IPS DF 4.7 (cell line): ENCODE results near the gene PRIM2.
"Not testable (repeated sequence)": the region's sequence is repeated elsewhere in the genome, so short reads cannot be mapped to it uniquely, and the experiment has no call there.

Experiments used
- DNase-seq: peaks from one replicate; pipeline ENCODE4 v3.0.0-alpha.2; 2013; ENCODE audit warnings: low spot score; ENCODE audit errors: extremely low read depth

The PRIM2 gene, protein sequence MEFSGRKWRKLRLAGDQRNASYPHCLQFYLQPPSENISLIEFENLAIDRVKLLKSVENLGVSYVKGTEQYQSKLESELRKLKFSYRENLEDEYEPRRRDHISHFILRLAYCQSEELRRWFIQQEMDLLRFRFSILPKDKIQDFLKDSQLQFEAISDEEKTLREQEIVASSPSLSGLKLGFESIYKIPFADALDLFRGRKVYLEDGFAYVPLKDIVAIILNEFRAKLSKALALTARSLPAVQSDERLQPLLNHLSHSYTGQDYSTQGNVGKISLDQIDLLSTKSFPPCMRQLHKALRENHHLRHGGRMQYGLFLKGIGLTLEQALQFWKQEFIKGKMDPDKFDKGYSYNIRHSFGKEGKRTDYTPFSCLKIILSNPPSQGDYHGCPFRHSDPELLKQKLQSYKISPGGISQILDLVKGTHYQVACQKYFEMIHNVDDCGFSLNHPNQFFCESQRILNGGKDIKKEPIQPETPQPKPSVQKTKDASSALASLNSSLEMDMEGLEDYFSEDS

DNA sequence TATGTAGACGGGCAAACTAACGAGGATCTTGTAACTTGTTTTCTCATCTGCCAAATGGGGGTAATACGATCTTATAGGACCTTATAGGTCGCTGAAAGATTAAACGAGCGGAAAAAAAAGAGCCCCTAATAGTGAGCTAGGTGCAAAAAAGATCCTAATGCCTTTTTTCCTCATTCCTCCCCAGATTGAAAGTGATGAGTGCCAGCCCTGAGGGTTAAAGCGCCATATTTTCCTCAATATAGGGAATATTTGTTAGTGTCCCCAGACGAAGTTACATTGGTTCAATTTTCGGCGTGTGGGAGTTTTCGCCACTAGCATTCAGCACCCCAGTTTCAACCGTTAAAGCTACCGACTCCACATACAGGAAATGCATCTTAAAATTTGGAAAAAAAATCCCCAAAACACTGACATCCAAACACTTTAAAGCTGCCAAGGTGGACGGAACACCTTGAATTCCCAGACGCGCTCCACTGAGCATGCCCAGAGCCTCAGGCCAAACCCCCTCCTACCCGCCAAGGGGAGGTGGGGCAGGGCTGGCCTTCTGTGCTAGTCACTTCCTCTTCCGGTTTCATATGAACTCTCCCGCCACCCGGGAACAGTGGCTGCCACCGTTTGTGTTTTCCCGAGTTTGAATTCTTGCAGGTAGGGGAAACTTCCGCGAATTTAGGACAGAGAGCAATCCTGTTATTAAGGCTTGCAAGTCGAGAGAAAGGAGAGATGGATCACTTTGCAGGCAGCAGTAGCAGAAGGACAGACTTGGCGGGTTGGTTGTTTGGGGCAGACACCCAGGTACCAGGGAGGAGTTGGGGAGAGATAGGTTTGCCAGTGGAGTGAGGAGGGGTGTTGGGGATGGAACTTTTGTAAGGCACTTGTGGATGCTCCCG, at the start of gene PRIM2:
Gene PRIM2, plus strand, starts transcription at position 571 of the 884 bp plus-strand sequence. CDS start 816 bp downstream, outside the sequence.
- peak; percentile 71 for DNase-seq

DNA sequence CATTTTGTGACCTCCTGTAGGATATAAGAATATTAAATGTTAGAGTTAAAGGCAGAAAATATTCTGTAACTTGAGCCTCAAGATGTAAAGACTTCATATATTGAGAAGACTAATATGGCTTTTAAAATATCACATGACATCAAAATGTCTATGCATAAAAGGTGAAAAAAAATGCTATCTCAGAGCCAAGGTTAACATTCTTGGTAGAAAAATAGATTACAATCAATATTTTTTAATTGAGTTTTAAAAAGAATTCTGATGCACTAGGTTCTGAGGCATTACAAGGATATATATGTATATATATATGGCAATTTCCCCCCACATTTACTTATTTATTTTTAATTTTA, 49.2 kb upstream of the PRIM2 start:
- DNase-seq = no peak

DNA sequence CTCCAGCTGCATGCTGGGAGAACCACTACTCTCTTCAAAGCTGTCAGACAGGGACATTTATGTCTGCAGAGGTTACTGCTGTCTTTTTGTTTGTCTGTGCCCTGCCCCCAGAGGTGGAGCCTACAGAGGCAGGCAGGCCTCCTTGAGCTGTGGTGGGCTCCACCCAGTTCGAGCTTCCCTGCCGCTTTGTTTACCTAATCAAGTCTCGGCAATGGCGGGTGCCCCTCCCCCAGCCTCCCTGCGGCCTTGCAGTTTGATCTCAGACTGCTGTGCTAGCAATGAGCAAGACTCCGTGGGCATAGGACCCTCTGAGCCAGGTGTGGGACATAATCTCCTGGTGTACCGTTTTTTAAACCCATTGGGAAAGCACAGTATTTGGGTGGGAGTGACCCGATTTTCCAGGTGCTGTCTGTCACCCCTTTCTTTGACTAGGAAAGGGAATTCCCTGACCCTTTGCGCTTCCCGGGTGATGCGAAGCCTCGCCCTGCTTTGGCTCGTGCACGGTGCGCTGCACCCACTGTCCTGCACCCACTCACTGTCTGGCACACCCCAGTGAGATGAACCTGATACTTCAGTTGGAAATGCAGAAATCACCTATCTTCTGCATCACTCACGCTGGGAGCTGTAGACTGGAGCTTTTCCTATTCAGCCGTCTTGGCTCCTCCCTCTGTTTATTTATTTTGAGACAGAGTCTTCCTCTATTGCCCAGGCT, 43.2 kb upstream of the PRIM2 start:
- DNase-seq = not testable (repeated sequence)

DNA sequence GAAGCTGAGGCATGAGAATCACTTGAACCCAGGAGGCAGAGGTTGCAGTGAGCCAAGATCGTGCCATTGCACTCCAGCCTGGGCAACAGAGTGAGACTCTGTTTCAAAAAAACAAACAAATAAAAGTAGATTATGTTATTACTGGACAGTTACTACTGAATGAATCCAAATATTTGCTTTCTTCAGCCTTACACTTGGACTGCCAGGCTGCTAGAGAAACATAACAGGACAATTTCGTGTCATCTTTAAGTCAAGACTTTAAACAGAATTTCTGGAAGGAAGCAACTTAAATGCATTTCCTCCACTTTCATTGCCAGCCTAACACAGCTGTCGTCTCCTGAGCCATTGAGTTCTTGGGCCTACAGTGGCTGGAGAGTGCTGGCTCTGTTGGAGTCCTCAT, 42.0 kb upstream of the PRIM2 start:
- no peak for DNase-seq

DNA sequence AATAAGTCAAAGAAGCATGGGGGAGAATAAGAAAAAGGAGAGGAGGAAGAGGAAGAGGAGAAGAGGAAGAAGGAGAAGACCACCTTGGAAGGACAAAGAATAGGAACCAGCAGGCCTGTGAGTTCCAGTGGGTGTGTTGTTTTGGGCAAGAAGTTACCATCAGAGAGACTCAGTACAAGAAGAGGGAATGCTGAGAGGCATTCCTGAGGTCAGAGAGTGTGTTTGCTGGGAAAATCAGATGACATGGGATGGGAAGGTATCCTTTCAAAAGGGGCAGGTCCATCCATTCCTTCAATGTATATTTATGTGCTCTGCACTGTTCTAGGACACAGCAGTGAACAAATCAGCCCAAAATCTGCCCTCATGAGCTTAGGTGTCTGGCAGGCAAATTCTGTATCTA, 40.5 kb upstream of the PRIM2 start:
- DNase-seq = no peak

DNA sequence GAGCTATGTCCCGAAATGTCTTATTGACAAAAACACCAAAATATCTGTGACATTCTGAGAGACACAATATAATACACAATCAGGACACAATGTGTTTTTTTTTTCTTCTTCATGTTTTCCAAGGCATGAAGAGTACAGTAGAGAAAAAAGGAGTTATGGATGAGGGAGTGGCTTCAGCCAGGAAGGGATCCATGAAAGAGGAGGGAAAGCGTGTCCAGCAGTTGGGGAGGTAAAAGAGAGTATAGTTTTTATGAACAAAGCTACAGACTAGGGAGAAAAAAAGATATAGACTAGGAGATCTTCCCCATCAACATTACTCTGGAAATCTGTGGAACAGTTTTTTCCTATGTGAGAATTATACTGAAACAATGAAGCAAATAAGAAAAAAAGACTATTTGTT, 38.9 kb upstream of the PRIM2 start:
- DNase-seq = no peak

DNA sequence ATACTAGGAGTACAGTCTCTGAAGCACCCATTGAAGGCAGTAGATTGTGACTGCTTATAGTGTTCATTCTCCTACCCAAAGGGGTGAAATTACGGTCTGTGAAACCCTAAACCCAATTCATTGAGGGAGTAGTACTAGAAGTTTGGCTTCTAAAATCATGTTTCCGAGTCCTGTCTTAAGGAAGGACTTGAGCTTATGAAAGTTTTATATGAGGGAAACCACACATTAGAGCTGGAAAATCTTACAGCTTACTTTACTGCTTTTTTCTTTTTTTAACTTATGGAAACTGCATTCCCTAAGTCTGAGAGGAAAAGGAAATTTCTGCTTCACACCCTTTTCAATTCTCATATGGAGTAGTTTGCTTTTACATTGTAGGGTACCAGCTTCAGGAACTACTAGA, 38.4 kb upstream of the PRIM2 start:
- no peak for DNase-seq

DNA sequence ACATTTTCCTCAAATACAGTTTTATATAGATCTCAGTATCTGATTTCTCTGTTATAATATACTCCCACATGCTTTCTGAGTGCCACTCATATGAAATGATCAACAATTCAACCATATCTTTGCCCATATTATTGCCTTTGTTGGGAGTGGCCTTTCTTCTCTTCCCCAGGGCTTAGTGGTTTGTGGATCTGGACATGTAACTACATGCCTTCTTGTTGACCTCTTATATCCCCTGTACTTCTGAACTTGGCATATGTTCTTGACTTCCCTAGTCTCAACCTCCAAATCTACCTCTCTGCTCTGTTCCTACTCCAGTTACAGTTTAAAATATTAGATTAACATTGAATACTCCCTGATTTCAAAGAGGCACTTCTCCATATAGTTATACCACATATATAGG, 34.3 kb upstream of the PRIM2 start:
- no peak for DNase-seq

DNA sequence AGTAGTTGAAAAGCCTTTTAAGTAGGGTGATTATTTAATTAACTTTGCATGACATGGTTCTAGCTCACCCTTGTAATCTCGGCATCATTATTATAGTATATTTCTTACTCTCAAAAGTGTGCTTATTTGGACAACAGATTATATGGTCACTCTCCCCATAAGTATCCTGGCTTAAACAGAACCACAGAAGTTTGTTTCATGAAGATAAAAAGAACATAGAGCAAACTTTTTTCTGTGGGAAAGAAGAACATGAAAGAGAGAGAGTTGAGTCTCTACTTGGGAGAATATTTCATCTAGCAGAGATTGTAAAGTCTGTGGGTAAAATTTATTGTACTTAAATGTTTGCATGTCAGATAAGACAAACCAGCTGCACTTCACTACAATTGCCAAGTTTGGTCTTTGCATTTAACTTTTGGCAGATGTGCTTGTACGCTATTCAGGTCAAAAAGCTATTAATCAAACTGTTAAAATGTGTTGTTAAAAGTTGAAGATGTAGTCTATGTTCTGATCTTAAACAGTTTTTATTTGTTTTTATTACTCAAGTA, 33.4 kb upstream of the PRIM2 start:
- no peak for DNase-seq

DNA sequence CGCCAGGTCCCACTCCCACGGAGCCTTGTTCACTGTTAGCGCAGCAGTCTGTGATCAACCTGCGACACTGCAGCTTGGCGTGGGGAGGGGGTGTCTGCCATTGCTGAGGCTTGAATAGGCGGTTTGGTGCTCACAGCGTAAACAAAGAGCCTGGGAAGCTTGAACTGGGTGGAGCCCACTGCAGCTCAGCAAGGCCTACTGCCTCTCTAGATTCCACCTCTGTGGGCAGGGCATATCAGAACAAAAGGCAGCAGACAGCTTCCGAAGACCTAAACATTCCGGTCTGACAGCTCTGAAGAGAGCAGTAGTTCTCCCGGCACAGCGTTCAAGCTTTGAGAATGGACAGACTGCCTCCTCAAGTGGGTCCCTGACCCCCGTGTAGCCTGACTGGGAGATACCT, 29.3 kb upstream of the PRIM2 start:
- DNase-seq = not testable (repeated sequence)

DNA sequence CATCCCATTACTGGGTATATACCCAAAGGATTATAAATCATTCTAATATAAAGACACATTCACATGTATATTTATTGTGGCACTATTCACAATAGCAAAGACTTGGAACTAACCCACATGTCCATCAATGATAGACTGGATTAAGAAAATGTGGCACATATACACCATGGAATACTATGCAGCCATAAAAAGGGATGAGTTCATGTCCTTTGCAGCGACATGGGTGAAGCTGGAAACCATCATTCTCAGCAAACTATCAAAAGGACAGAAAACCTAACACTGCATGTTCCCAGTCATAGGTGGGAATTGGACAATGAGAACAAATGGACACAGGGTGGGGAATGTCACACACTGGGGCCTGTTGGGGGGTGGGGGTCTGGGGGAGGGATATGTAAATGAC, 24.0 kb upstream of the PRIM2 start:
- DNase-seq = not testable (repeated sequence)

DNA sequence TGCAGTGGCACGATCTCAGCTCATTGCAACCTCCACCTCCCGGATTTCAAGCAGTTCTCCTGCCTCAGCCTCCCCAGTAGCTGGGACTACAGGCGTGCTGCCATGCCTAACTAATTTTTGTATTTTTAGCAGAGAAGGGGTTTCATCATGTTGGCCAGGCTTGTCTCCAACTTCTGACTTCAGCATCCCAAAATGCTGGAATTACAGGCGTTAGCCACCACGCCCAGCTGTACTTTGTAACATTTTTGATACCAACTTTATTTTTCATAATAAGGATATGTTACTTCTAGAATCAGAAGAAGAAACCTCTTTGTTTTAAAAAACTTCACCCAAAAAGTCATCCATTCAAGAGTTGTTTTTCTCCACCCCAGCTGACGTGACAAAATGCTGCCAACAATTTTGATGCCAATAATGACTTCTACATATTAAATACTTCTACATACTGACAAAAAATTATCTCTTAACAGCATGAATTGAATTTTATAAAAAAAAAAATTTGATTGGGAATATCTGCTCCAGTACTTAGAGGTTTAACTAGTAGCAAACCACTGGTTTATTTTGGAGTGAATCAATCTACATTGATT, 22.5 kb upstream of the PRIM2 start:
- DNase-seq = no peak

DNA sequence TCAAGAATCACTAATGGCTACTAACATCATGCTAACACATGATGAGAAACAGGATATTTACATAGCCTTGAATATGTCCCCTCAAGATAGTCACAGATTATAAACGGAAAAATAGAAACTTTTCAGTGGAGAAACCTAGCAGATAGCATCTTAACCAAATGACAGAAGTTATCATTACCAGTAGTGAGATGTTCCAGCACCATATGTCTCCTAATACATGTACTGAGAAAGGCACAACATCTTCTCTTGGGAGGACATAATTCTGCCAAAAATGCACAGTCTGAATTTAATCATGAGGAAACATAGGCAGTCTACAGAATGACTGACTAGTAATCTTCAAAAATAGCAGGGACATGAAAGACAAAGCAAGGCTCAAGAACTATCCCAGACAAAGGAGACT, 19.9 kb upstream of the PRIM2 start:
- no peak for DNase-seq

DNA sequence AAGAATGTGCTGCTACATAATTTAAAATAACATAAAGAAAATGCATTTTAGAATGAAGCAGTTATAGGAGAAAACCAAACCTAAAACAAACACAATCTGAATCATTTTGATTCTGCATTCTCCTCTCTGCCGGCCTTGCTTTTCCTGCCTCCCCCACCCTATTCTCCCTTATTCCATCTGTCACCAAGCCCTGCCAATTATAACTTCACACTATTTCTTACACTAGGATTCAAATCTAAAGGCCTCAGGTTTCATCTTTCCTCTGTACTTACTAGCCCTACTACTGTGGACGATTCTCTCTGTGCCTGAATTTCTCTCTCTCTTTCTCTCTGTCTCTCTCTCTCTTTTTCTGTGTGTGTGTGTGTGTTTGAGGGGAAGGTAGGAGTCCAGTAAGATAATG, 18.7 kb upstream of the PRIM2 start:
- no peak for DNase-seq

DNA sequence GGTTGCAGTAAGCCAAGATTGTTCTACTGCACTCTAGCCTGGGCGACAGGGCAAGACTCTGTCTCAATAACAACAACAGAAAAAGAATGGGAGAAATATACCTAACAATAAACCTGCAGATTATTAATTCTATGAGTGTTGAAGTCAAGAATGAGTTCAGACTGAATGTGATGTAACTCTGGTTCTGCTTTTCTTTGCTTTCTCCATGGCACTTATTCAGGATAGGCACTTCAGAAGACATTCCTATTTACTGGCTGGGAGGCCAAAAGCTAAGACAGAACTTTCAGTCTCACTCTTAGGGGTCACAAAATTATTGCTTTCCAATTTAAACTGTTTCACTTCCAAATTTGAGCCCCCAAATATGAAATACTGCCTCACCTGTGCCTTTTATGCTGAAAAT, 15.7 kb upstream of the PRIM2 start:
- no peak for DNase-seq

DNA sequence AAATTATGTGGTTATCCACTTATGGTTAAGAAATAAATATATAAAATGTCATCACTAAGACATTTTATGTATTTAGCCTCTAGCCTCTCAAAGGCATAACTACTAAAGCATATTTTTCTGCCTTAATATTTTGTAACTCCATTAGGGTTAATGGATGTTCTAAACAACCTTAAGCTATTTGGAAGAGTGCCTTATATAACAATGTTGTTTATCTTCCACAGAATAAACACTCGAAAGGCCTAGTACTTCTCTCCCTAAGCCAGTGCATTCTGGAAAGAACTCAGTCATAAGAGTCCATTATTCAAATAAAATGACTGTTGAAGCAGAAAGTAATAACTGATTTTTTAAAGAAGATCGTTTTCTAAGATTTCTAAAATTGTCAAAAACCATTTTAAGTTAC, 15.0 kb upstream of the PRIM2 start:
- DNase-seq = no peak

DNA sequence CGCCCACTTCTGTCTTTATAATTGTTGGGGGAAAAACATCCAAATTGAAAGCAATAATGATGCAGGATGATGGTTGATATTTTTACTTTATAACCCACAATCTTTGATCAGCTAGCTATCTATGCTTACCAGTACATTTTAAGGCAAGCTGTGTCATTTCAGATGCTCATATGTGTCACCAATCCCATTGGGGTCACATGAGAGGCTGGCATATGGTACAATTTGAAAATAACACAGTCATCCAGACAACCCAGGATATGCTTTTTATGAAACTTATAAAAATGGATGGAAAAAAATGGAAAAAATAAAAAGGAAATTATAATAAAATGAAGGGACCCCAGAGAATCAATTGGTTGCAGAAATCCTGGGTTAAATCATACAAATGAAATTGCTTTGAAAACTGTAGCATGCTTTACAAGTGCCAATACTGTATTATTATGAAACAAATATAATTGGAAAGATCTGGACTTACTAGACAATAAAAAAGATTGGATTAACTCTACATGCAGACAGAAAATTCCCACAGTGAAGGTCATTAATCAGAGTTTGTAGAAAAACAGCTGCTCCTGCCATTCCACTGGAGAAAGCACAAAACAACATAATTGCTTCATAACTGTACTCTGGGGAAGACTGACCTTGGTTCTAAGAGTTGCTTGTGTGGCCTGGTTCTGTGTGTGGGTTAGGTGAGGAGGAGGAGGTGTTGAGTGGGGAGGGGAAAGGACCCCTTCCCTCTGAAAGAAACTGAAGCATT, 13.3 kb upstream of the PRIM2 start:
- DNase-seq = no peak

DNA sequence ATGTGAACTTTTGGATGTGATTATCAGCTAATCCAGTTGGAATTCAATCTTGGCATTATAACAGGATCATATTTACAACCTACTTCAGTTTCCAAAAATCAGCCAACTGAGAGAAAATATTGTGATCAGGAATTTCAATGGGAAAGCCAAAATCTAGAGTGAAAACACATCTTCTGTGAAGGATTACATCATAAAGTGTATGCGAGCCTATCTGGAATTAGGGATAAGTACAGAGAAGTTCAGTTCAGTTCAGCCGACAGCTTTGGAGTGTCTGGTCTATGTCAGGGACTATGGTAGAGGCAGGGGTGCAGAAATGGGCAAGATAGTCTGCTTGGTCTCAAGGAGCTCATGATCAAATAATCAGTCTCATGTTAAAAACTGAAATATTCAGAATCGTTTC, 12.3 kb upstream of the PRIM2 start:
- DNase-seq = no peak

DNA sequence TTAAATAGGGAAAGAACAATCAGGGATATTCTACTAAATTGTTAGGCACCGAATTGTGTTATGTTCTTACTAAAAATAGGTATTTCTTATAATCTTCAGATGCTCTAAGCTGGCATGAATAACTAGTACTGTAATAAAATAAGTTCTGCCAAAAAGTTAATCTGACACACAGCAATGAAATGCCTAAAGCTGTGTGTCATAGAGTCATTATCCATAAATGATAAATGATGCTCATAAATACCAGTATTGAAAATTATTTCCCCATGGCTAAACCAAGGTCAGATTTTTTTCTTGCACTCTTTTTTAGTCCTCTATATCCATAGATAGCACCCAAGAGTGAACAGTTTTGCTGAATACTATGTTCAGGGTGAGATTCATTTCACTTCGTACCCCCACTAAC, 11.7 kb upstream of the PRIM2 start:
- no peak for DNase-seq

DNA sequence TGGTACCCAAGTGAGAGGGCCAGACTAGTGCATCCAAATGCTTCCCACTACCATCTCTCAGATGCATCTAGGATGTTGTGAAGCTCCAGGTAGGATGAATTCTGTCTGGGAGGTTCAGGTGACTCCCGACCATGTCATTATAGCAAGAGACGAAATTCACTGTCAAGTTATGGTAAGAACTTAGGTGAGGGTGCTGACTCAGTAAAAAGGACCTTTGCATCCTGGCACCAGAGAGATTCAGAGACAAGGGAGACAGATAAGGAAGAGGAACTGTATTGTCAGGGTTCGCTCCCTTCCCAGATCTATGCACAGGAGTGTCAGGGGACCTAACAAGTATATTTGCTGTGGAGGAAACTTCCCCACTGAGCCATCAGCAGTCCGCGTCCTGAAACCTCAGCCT, 11.2 kb upstream of the PRIM2 start:
- no peak for DNase-seq
